GM18499 (cell line): ENCODE data around the gene CCDC192.
"Not testable (repeated sequence)": the region's sequence is repeated elsewhere in the genome, so short reads cannot be mapped to it uniquely, and the experiment has no call there.

ENCODE experiments used
- ATAC-seq: cut with Tn5 transposase; IDR thresholded peaks from one replicate; pipeline ENCODE4 v1.9.1; 2021; ENCODE audit warnings: moderate number of reproducible peaks; ENCODE audit not compliant: insufficient read depth, unreplicated experiment

The CCDC192 gene

DNA sequence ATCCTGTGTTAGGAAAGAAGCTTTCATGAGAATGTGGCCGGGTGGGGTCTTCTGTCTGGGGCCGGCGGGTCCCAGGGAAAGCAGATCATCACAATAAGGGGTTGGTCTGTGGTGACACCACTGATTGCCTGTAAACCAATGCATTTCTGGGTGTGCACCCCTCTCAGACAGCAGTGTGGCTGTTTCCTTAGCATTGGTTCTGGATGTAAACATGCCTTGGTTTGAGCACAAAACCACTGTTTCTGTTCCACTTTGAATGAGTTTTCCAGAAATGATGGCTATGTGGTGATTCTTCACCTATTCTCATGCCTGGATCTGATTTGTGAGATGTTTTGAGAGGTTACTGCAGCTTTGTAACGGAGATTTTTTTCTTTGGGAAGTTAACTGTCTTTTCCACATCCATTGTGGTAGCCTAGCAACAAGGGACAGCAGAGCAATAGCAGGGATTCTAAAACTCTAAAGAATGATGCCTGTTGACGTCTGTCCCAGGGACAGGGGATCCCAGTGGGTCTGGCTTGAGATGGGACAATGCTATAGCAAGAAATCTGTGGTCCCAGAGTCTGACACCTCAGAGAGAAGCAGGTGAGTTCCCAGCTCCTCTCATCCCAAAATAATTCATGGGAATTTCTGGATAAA, at the start of gene CCDC192:
Gene CCDC192 (plus strand): TSS at position 466 of the 636 bp plus-strand sequence. CDS start 55 bp downstream, at position 521.
- ATAC-seq, result no peak

- ATAC-seq, result no peak
Measured at GRCh38 chr5:127656825-127657224, 46.4 kb upstream of the CCDC192 start.

- ATAC-seq, result no peak
Measured at GRCh38 chr5:127660047-127660733, 43.0 kb upstream of the CCDC192 start.

DNA sequence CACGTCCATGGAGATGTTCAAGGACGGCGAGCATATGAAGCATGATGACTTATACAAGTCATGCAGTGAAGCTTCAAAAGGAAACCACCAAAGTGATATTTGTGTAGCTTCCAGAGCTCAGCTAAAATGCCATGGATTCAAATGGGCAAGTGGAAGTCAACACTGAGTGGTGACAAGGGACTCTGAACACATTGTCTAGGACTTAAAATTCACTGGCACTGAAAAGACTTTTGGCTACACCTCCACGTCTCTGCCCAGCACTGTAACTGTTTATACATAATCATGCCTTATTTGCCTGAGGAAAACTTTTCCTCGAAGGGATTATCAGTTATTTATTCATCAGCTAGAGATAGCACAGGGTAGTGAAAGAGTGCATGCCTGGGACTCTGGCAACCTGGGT, 39.1 kb upstream of the CCDC192 start:
- ATAC-seq, result no peak

DNA sequence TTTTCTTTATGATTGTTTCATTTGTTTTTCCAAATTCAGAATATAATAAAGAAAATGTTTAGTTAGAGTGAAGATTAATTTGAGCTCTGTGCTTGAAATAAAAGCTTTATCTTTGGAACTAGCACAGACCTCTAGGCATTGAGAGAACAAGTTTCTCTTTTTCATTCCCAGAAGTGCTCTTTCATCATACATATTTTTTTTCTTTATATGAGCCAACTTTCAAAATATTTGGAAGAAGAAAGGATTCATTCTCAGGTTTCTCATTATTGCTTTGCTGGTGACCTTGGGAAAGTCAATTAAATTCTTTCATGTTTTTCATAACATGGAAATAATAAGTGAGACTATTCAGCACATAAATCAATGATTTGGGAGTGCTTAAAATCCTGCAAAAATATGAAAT, 37.5 kb upstream of the CCDC192 start:
- ATAC-seq, result no peak

DNA sequence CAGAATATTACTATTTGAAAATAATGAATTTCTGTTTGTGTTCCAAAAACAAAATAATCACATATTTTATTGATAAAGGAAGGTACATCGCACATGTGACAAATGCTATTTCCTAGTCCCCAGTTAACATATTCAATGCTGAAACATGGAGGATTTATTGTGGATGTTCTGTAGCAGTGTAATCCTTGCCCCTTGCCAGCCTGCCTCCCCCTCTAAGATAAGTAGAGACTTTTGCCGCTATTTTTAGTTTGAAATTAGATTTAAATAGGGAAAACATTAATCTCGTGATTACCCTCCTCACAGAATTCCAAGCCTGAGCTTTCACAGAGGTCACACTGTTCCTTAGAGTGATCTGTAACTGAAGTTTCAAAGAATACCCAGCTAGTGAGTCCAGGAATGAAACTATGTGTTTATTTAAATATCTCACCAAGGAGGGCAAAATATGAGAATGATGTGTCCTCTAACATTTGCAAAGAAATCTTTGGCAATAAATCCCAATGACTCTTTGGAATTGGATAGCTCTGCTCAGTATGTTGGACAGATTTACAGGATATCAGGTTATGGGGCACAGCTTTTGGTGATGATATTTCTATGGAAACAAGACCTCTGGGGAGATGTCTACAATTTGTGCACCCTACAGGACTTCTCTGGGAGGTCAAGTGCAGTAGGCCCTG, 37.0 kb upstream of the CCDC192 start:
- no peak for ATAC-seq

DNA sequence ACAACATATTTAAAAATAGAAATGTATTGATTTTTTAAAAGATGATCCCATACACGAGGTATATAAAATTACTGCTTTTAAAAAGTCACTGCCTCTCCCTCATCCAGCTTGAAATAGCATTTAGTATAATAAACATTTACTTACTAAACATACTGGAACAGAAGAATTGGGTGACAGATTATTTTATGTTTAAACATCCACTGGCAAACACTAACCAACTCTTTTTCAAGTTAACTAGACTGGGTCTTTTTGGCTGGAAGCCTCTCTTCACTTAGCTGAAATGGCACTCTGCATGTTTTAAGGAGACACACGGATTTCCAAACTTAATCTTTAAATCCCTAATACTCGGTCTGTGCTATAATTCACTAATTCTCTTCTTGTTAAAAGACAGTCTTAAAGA, 35.3 kb upstream of the CCDC192 start:
- ATAC-seq, result no peak

DNA sequence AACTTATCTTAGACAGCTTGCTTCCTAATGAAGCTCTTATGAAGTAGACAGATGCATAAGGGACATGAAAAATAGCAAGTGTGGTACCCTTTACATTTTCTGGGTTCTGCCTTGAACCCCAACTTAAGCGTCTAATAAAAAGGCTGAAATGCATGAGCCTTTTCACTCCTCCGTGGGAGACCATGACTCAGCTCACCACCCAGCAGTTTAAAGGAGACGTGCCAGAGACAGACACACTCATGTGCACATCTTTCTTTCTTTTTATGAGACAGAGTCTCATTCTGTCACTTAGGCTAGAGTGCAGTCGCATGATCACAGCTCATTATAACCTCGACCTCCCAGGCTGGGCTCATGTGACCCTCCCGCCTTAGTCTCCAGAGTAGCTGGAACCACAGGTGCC, 32.0 kb upstream of the CCDC192 start:
- no peak for ATAC-seq

GRCh38 chr5:127673117-127673800, 29.9 kb upstream of the CCDC192 start:
- no peak for ATAC-seq

DNA sequence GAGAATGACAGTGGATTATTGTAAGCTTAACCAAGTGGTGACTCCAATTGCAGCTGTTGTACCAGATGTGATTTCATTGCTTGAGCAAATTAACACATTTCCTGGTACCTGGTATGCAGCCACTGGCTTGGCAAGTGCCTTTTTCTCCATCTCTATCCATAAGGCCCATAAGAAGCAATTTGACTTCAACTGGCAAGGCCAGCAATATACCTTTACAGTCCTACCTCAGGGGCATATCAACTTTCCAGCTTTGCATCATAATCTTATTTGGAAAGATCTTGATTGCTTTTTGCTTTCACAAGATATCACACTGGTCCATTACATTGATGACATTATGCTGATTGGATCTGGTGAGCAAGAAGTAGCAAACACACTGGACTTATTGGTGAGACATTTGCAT, 26.2 kb upstream of the CCDC192 start:
- not testable (repeated sequence) for ATAC-seq

GRCh38 chr5:127679691-127680330, 23.4 kb upstream of the CCDC192 start:
- not testable (repeated sequence) for ATAC-seq

- ATAC-seq, result no peak
Measured at GRCh38 chr5:127680595-127680994, 22.6 kb upstream of the CCDC192 start.

GRCh38 chr5:127683008-127683407, 20.2 kb upstream of the CCDC192 start:
- ATAC-seq, result no peak

GRCh38 chr5:127684726-127685467, 18.3 kb upstream of the CCDC192 start:
- ATAC-seq, result no peak

DNA sequence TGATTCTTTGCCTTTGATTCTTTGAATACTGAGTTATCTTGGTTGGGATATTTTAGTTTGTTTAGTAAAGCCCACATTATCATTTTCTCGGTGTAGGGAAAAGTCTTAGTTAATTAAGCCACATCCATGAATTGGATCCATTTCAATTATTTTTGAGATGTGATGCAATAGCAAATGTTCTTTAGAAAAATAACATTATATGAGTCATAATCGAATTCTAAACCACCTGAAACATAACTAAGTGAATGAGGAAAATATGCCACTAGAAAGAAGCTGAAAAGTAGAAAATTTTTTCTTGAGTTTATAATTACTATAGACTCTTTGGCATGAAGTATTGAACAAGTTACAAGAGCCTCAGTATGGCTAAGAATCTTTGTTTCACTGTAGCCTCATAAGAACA, 17.5 kb upstream of the CCDC192 start:
- ATAC-seq, result no peak

DNA sequence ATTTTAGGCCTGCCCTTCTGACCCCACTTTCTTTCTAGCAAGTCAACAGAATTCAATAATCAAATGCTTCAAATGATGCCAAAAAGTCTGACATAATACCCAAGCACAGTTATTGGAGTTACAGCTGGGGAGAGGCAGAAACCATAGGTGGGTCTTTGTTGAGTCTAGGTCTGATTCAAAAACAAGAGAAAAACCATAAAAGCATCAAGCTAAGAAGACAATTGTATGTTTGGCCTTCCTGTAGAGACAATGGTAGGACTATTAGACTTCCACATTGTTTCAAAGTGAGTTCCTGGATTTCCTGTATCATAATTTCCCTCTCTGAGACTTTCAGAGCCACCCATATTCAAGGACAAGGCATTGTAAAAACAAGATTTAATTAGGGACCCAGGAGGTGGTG, 16.8 kb upstream of the CCDC192 start:
- no peak for ATAC-seq

DNA sequence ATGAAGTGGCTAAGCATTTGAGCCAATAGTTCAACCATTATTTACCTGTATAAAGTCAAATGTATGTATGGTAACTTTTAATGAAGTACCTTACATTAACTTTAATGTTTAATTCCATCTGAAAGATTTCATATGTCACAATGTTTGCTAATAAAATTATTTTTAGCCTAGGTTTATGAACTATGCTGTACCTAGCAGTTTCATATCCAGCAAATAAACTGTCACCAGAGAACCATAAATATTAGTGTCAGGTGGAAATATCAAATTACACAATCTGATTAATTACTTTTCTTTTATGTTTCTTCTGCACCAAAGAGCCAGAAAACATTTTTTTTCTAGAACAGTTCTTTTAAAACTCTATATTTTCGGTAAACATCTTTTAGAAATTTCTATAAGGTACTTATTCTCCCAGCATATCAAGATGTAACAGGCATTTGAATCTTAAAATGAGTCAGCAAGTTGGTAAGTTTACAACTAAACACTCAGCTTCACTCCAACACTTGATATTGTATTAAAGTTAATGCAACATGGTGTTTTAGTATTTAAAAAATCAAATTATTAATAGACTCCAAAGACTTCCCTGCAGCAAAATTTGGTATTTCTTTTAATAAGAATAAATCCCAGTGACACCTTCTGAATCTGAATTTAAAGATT, 8.5 kb upstream of the CCDC192 start:
- no peak for ATAC-seq

DNA sequence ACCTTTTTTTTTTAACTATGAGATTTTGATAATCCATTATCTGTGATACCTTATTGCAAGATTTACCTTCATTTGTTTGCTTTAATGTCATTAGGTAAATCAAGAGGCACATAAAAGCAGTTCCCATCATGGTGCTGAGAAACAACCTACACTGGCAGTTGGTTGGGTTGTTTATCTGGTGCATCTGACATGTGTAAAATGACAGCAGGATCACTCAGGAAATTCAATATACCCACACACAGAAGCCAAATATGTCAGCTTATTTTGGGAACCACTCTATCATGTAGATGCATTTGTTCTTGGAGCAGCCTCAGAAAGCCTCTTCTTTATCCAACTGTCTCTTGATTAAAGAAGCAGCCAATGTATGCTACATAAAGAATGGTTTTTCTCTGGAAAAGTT, 7.8 kb upstream of the CCDC192 start:
- no peak for ATAC-seq

DNA sequence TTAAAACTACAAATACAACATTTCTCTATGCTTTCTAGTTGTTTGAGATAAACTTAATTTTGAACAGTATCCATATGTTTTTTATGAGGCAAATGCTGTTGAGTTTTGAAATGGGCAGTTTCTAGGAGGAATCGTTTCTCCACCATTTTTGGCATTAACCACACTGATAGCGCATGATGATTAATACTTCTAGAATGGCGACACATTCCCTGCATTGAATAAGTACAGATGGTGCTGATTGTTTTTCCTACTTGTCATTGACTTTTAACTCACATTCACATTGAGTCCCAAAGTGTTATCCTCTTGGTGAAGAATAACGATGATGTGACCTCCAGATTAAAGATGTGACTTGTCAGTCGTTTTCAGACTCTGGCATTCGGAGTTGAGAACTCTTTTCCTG, 6.5 kb upstream of the CCDC192 start:
- ATAC-seq, result no peak
